K562 (cell line): ENCODE data around the gene HTR6. TPM values are rescaled to one million over a fixed set of nuclear protein-coding genes. Genes with fewer than 3 reads are reported as not detected.

Experiments
- ATAC-seq: fragments of 200-7000 bp; cut with Tn5 transposase; 3 replicates; pipeline ENCODE4 v1.9.1; 2020; ENCODE audit warnings: moderate library complexity
- BruUV-seq: library from RNA; stranded (reverse); fragments of 400-500 nt; replicated peaks from 2 replicates; lab custom pipeline; 2021; lab: Mats Ljungman, UMichigan
- CTCF ChIA-PET: fragments of 300-600 bp; formaldehyde crosslinking; extraction: SDS; loops from one replicate; lab custom pipeline; 2021; ENCODE audit warnings: low intra/inter-chr PET ratio; lab: Yijun Ruan, JAX
- POLR2A ChIA-PET: fragments of 300-600, 350-650 bp; sonication (Branson Sonifier 250); formaldehyde crosslinking; extraction: SDS; loops from one replicate; lab custom pipeline; 2021; ENCODE audit warnings: antibody characterized with exemption, inconsistent platforms; lab: Yijun Ruan, JAX
- DNase-seq, 4 experiments: peaks; one replicate each; pipeline versions ENCODE4 v3.0.0 to v3.0.0-alpha.2; 2011 to 2018; ENCODE audit warnings: low spot score in 3 of 4, mixed read lengths in 3 of 4; ENCODE audit errors: extremely low read depth in 1 of 4
- FAIRE-seq: peaks from 2 replicates; lab custom pipeline; 2011; peaks lifted over from hg19 to GRCh38; lab: Jason Lieb, UNC
- H2AFZ ChIP-seq: 2 replicates; pipeline ENCODE4 v1.6.0; 2011; ENCODE audit warnings: low read depth, low read length, control low read depth, inconsistent platforms
- H3K27ac ChIP-seq: fragments of 200-600 bp; 3 replicates; pipeline ENCODE4 v1.8.0; 2011; ENCODE audit warnings: low read depth, mild to moderate bottlenecking, control low read depth, inconsistent platforms, low read length, moderate library complexity, mixed read lengths; ENCODE audit errors: extremely low read depth
- H3K27me3 ChIP-seq, 2 experiments: fragments of 300-600 bp in 1 of 2; 2 replicates in 1 of 2; 3 replicates in 1 of 2; pipeline versions ENCODE4 v1.6.0 to v1.8.0; 2011; ENCODE audit warnings: inconsistent platforms in 2 of 2, low read length in 2 of 2, mild to moderate bottlenecking in 1 of 2, mixed read lengths in 1 of 2, moderate library complexity in 1 of 2; ENCODE audit not compliant: control insufficient read depth in 2 of 2, insufficient read depth in 2 of 2
- H3K36me3 ChIP-seq: fragments of 300-600 bp; 3 replicates; pipeline ENCODE4 v1.8.0; 2011; ENCODE audit warnings: mild to moderate bottlenecking, low read length, inconsistent platforms; ENCODE audit not compliant: control insufficient read depth, insufficient read depth
- H3K4me1 ChIP-seq, 2 experiments: fragments of 200-600 bp in 1 of 2; replicated peaks in 1 of 2; 2 replicates in 1 of 2; 3 replicates in 1 of 2; pipeline versions ENCODE4 v1.5.1 to v1.8.0; 2011; ENCODE audit warnings: inconsistent platforms in 2 of 2, low read length in 2 of 2, mild to moderate bottlenecking in 1 of 2, mixed read lengths in 1 of 2, moderate library complexity in 1 of 2; ENCODE audit not compliant: control insufficient read depth in 2 of 2, insufficient read depth in 2 of 2
- H3K4me2 ChIP-seq: 2 replicates; pipeline ENCODE4 v1.6.1; 2011; ENCODE audit warnings: low read length, control low read depth, inconsistent platforms, mixed read lengths; ENCODE audit not compliant: insufficient read depth
- H3K4me3 ChIP-seq: fragments of 200-600 bp; sonication (generic), shearing (Covaris generic); 2 replicates; pipeline ENCODE4 v1.5.1; 2016; ENCODE audit warnings: control low read depth, inconsistent platforms
- H3K79me2 ChIP-seq: fragments of 200-600 bp; 3 replicates; pipeline ENCODE4 v1.8.0; 2011; ENCODE audit warnings: low read length, inconsistent platforms; ENCODE audit not compliant: control insufficient read depth, insufficient read depth
- H3K9ac ChIP-seq, 2 experiments: 2 replicates each; pipeline versions ENCODE4 v1.6.0 to v1.6.1; 2011; ENCODE audit warnings: low read depth in 2 of 2, low read length in 2 of 2, control low read depth in 1 of 2, inconsistent platforms in 1 of 2, mild to moderate bottlenecking in 1 of 2, mixed read lengths in 1 of 2; ENCODE audit not compliant: insufficient read depth in 1 of 2
- H3K9me1 ChIP-seq: one replicate; pipeline ENCODE4 v1.6.0; 2011; ENCODE audit warnings: inconsistent platforms, mild to moderate bottlenecking, low read length, moderate library complexity; ENCODE audit not compliant: control insufficient read depth, insufficient read depth
- H3K9me3 ChIP-seq: replicated peaks from 2 replicates; pipeline ENCODE4 v1.5.1; 2011; ENCODE audit warnings: low read depth, low read length, inconsistent platforms; ENCODE audit not compliant: control insufficient read depth, insufficient read depth
- H4K20me1 ChIP-seq: replicated peaks from 2 replicates; pipeline ENCODE4 v1.6.1; 2011; ENCODE audit warnings: low read length, inconsistent platforms, mixed read lengths; ENCODE audit not compliant: control insufficient read depth, insufficient read depth
- CTCF ChIP-seq, 3 experiments: IDR thresholded peaks in 2 of 3; conservative IDR thresholded peaks in 1 of 3; 2 replicates each; pipeline ENCODE4 v1.5.1; 2011 to 2012; ENCODE audit warnings: low read length in 3 of 3, mild to moderate bottlenecking in 3 of 3, control low read depth in 2 of 3, improper control_type of control experiment in 1 of 3, inconsistent platforms in 1 of 3, low read depth in 1 of 3, mixed read lengths in 1 of 3, moderate library complexity in 1 of 3; ENCODE audit not compliant: insufficient read depth in 2 of 3
- DEAF1 ChIP-seq: fragments of 450-650 bp; formaldehyde crosslinking; IDR thresholded peaks from 2 replicates; pipeline ENCODE4 v1.4.0; 2020; ENCODE audit warnings: mild to moderate bottlenecking, moderate library complexity
- RAD21 ChIP-seq, 2 experiments: fragments of 250-450 bp in 1 of 2; fragments of 450-650 bp in 1 of 2; sonication (Bioruptor Pico) in 1 of 2; formaldehyde crosslinking in 1 of 2; IDR thresholded peaks in 1 of 2; conservative IDR thresholded peaks in 1 of 2; 2 replicates each; pipeline versions ENCODE4 v1.4.0 to v1.8.0; 2020 to 2022; ENCODE audit warnings: mild to moderate bottlenecking in 2 of 2, moderate library complexity in 1 of 2
- REST ChIP-seq, 2 experiments: fragments of 450-650 bp; formaldehyde crosslinking in 1 of 2; IDR thresholded peaks; 2 replicates each; pipeline versions ENCODE4 v1.4.0 to v1.6.1; 2014 to 2020; ENCODE audit warnings: mild to moderate bottlenecking in 2 of 2, borderline replicate concordance in 1 of 2, low read depth in 1 of 2
- RNF2 ChIP-seq: sonication (generic); IDR thresholded peaks from 2 replicates; pipeline ENCODE4 v1.6.1; 2016
- SMC3 ChIP-seq: conservative IDR thresholded peaks from 2 replicates; pipeline ENCODE4 v1.6.1; 2011; ENCODE audit warnings: low read depth, low read length, improper control_type of control experiment; ENCODE audit not compliant: insufficient read depth
- STAG1 ChIP-seq: sonication (generic); formaldehyde crosslinking; IDR thresholded peaks from 2 replicates; pipeline ENCODE4 v1.5.0; 2020; ENCODE audit warnings: missing genetic modification reagents, borderline replicate concordance
- ZNF695 ChIP-seq: fragments of 450-650 bp; formaldehyde crosslinking; IDR thresholded peaks from 2 replicates; pipeline ENCODE4 v1.4.0; 2020; ENCODE audit warnings: mild to moderate bottlenecking, moderate library complexity
- WGBS: fragments of 100-300 bp; shearing (Covaris generic); methylation state at CpG from one replicate; pipeline ENCODE4 v1.1.6; 2016; ENCODE audit warnings: low coverage, mixed read lengths; ENCODE audit not compliant: insufficient coverage; ENCODE audit errors: missing lambda C conversion rate; 5-methylcytosine and 5-hydroxymethylcytosine counted together
- in situ Hi-C: fragments of 300-500 bp; cut with MboI; formaldehyde crosslinking; loops from 4 replicates; pipeline ENCODE4 v1.15.0; 2018; ENCODE audit warnings: inconsistent platforms, mixed read lengths
- intact Hi-C: fragments of 100-400 bp; cut with micrococcal nuclease; formaldehyde crosslinking; loops from 2 replicates; pipeline ENCODE4 v1.14.2; 2022
- polyA plus RNA-seq, 8 experiments: library from polyadenylated mRNA; depleted of rRNA in 4 of 8; stranded (reverse) in 5 of 8; unstranded in 3 of 8; fragments of >200 nt; fragmentation: Nextera tagmentation in 2 of 8; fragmentation: Illumina TruSeq in 1 of 8; extraction: Ambion mirVana in 2 of 8; extraction: Trizol in 1 of 8; gene quantifications; 2 replicates each; pipeline versions ENCODE4 v1.2.1 to v1.2.3, GENCODE V29; 2011 to 2014; ENCODE audit warnings: inconsistent platforms in 1 of 8, missing spikeins in 1 of 8
- total RNA-seq, 7 experiments: library from RNA; depleted of rRNA in 6 of 7; stranded (reverse); fragments of >200 nt in 6 of 7; fragmentation: Illumina TruSeq in 2 of 7; extraction: Trizol in 2 of 7; gene quantifications; 2 replicates each; pipeline versions ENCODE4 v1.2.1 to v1.2.3, GENCODE V29; 2011 to 2021; ENCODE audit warnings: low replicate concordance in 1 of 7

The HTR6 gene
- total and polyA plus RNA-seq, 9 of the 15 experiments (the other 6 are each of a cell fraction or from before 2014, with no cell fraction given), result not detected

GRCh38 chr1:19648689-19649088 lies 16.0 kb upstream of the HTR6 start:
- CTCF ChIA-PET, result interaction anchor here (0.6 to 3.5 kb wide), 5 partner anchors 209 to 470 kb away, joined by 3 to 12 read pairs (median 3); no protein-coding TSS in a partner anchor
- ATAC-seq, result peak; percentile 48

More at GRCh38 chr1:19648689-19649088, 16.0 kb upstream of the HTR6 start:
- POLR2A ChIA-PET, result interaction anchor here (0.7 to 1.0 kb wide), 2 partner anchors 25 to 306 kb away, joined by 3 to 4 read pairs; no protein-coding TSS in a partner anchor
- no TSS peak for BruUV-seq
- H3K9ac ChIP-seq, result no peak overlapping the region
- no peak overlapping the region for H3K4me3 ChIP-seq
- no peaks in the 10 kb centered on the region for H3K36me3 ChIP-seq
- H2AFZ ChIP-seq, result no peak overlapping the region
- TF ChIP-seq DEAF1 (0 out of 2 replicates have a peak, but pooled peaks have one; percentile 22), CTCF (IDR thresholded peaks at IDR 0.05 in 2 of 3, conservative IDR thresholded peaks at IDR 0.05 in 1 of 3; ENCODE audit: insufficient read depth in 2 of 3, low read depth in 1 of 3, low read length in 3 of 3) (peak; percentile 65 to 72 (median 71)), REST (IDR thresholded peaks at IDR 0.05; ENCODE audit: borderline replicate concordance) (peak; percentile 47; the same call in 1 of the 2 replicates), REST (CRISPR knock-in tag; IDR thresholded peaks at IDR 0.05; ENCODE audit: low read depth) (no peak), RNF2 (no peak), RAD21 (CRISPR knock-in tag; conservative IDR thresholded peaks at IDR 0.05 in 1 of 2, IDR thresholded peaks at IDR 0.05 in 1 of 2) (peak; percentile 41 to 70), SMC3 (0 out of 2 replicates have a peak, but pooled peaks have one; percentile 13), STAG1 (CRISPR knock-in tag) (peak; percentile 73; the same call in 1 of the 2 replicates), ZNF695 (CRISPR knock-in tag) (no peak)
- TF ChIP-seq, all 486 proteins: peak for 6
- Histone ChIP-seq H3K27ac (no peak overlapping the region), H3K9me1 (no peaks in the 10 kb centered on the region), H3K9me3 (no peaks in the 10 kb centered on the region), H3K27me3 (peaks cover 8 to 23% of the 10 kb centered on the region in 2 experiments; a peak in 3 of 5 replicates), H3K4me1 (peaks cover 15 to 42% of the 10 kb centered on the region in 2 experiments; a peak in 4 of 5 replicates), H4K20me1 (peaks cover 3% of the 10 kb centered on the region; the same call in 1 of the 2 replicates), H3K79me2 (no peaks in the 10 kb centered on the region), H3K4me2 (no peak overlapping the region)
- peak in 3 of 4 experiments; percentile 33 to 63 (median 61) for DNase-seq
- peak; percentile 70 for FAIRE-seq
- in situ Hi-C loops, result no loop called here
- 36% methylated on average over 11 of the region's 11 CpGs for WGBS
- intact Hi-C loops, result loop anchor here (5.0 to 10.0 kb wide), 2 partner anchors 161 to 184 kb away; partner anchors contain the start of gene CAPZB
